Measurements from ENCODE around the gene RAB6A. TPM values are rescaled to one million over a fixed set of nuclear protein-coding genes. Genes with fewer than 3 reads are reported as not detected.

RAB6A gene
- total and polyA plus RNA-seq, 2 of the 8 experiments (the other 6 are each of a cell fraction or from before 2014, with no cell fraction given) = 24.4 to 88.6 TPM

GRCh38 chr11:73747762-73748161 is 13.1 kb downstream of the RAB6A start:
- ChIA-PET POLR2A (ENCODE audit: partially characterized antibody) (interaction anchor here (1.2 to 2.8 kb wide), 4 partner anchors 10 to 119 kb away, joined by 3 to 9 read pairs (median 6); partner anchors contain the start of genes MRPL48 and RAB6A), CTCF (ENCODE audit: partially characterized antibody) (interaction anchor here (0.9 to 2.2 kb wide), 3 partner anchors 13 to 18 kb away, joined by 3 to 8 read pairs (median 3); partner anchors contain the start of gene RAB6A)
- no peak overlapping the region for H3K27ac ChIP-seq (ENCODE audit: low read depth, low read length)
- TF ChIP-seq FOSL1 (IDR thresholded peaks at IDR 0.05; ENCODE audit: insufficient read depth, low read depth, low read length) (no peak), CEBPB (IDR thresholded peaks at IDR 0.05; ENCODE audit: low read depth, low read length) (no peak), SRF (IDR thresholded peaks at IDR 0.05; ENCODE audit: low read depth, low read length) (no peak), SP4 (IDR thresholded peaks at IDR 0.05; ENCODE audit: low read length) (no peak), POU5F1 (IDR thresholded peaks at IDR 0.05; ENCODE audit: low read depth, low read length) (no peak)
- H4K20me1 ChIP-seq (replicated peaks in 1 of 2; ENCODE audit: control insufficient read depth in 1 of 2, insufficient read depth in 2 of 2, low read length in 2 of 2) = peaks cover 5 to 16% of the 10 kb centered on the region in 2 experiments
- peaks cover 36% of the 10 kb centered on the region for H3K79me1 ChIP-seq (ENCODE audit: low read depth, low read length)
- H3K23ac ChIP-seq (ENCODE audit: insufficient read length) = no peak overlapping the region
- no peak overlapping the region for H3K9ac ChIP-seq (replicated peaks in 1 of 4; ENCODE audit: extremely low read depth in 1 of 4, low read depth in 3 of 4, low read length in 3 of 4)
- no peak overlapping the region for H4K91ac ChIP-seq (replicated peaks; ENCODE audit: insufficient read length, low read length)
- H3K4me3 ChIP-seq (ENCODE audit: extremely low read depth in 1 of 4, insufficient read depth in 2 of 4, low read depth in 3 of 4, low read length in 4 of 4) = no peak overlapping the region
- WGBS, 2 experiments (ENCODE audit: extremely low coverage in 1 of 2, insufficient coverage in 1 of 2, insufficient read length in 1 of 2, insufficient replicate concordance in 2 of 2, low coverage in 1 of 2, low lambda C conversion rate in 2 of 2, missing lambda C conversion rate in 1 of 2) = 85% methylated on average over 3 of the region's 3 CpGs; no CpG with 5 or more reads in 1 of the 2 experiments
- no peaks in the 10 kb centered on the region for H3K36me3 ChIP-seq (ENCODE audit: control insufficient read depth in 2 of 4, insufficient read depth in 4 of 4, low read length in 3 of 4)
- no peaks in the 10 kb centered on the region for H3K27me3 ChIP-seq (replicated peaks in 1 of 4; ENCODE audit: control insufficient read depth in 3 of 4, extremely low read depth in 1 of 4, insufficient read depth in 3 of 4, low read length in 3 of 4)
- no peak overlapping the region for H2BK15ac ChIP-seq (ENCODE audit: low read length)
- H4K8ac ChIP-seq (ENCODE audit: extremely low read depth, insufficient read depth, low read length) = no peak overlapping the region
- no peak overlapping the region for H3K18ac ChIP-seq (ENCODE audit: extremely low read depth, low read length)
- no peak overlapping the region for H2AFZ ChIP-seq (ENCODE audit: low read length)
- H3K4ac ChIP-seq (replicated peaks; ENCODE audit: insufficient read length, low read depth, low read length) = no peak overlapping the region
- H2AK5ac ChIP-seq (ENCODE audit: low read depth, low read length) = no peak overlapping the region
- no peak overlapping the region for H4K5ac ChIP-seq (ENCODE audit: insufficient read length, low read depth, low read length)
- H3K4me1 ChIP-seq (replicated peaks in 1 of 4; ENCODE audit: control insufficient read depth in 3 of 4, insufficient read depth in 4 of 4, low read length in 3 of 4) = no peaks in the 10 kb centered on the region
- H3K9me3 ChIP-seq (ENCODE audit: insufficient read depth in 2 of 2, low read depth in 1 of 2, low read length in 1 of 2) = no peaks in the 10 kb centered on the region
- FAIRE-seq = no peak
- H2BK12ac ChIP-seq (ENCODE audit: low read depth, low read length) = no peak overlapping the region
- H2BK20ac ChIP-seq (ENCODE audit: low read length) = no peak overlapping the region
- no peak overlapping the region for H2BK5ac ChIP-seq (ENCODE audit: low read depth, low read length)
- no peak overlapping the region for H3K56ac ChIP-seq (replicated peaks; ENCODE audit: insufficient read length, low read depth, low read length)
- H3K23me2 ChIP-seq (ENCODE audit: low read depth, low read length) = no peaks in the 10 kb centered on the region
- H3K79me2 ChIP-seq (ENCODE audit: control insufficient read depth in 1 of 2, insufficient read depth in 2 of 2, low read length in 2 of 2) = peaks cover 26 to 92% of the 10 kb centered on the region in 2 experiments
- H3K14ac ChIP-seq (ENCODE audit: insufficient read length) = no peak overlapping the region
- H3K4me2 ChIP-seq (ENCODE audit: insufficient read depth in 1 of 2, low read depth in 2 of 2, low read length in 2 of 2) = no peak overlapping the region
- DNase-seq (ENCODE audit: low read depth in 1 of 2, low spot score in 2 of 2) = no peak
- no peak overlapping the region for H2BK120ac ChIP-seq (replicated peaks; ENCODE audit: low read depth, low read length)

All from H1 (cell line).